ENCODE measurements around the gene AQP6.

Gene AQP6

GRCh38 chr12:50022903-50023302 is 50.2 kb downstream of the AQP6 start:
- POLR2A ChIA-PET (ENCODE audit: low non-redundant PET) = no interaction called here
- CTCF ChIA-PET = interaction anchor here (1.1 kb wide), 1 partner anchor 16 kb away, joined by 3 read pairs; no protein-coding TSS in a partner anchor
- DNase-seq (ENCODE audit: low spot score) = no peak
- no peak for TF ChIP-seq CTCF (conservative IDR thresholded peaks at IDR 0.05; ENCODE audit: low read depth)
- H3K27ac ChIP-seq = no peak overlapping the region

GRCh38 chr12:50024227-50024626 is 51.5 kb downstream of the AQP6 start:
- no peak overlapping the region for H3K27ac ChIP-seq
- no peak for TF ChIP-seq CTCF (conservative IDR thresholded peaks at IDR 0.05; ENCODE audit: low read depth)
- ChIA-PET POLR2A (ENCODE audit: low non-redundant PET) (interaction anchor here (0.6 kb wide), 1 partner anchor 18 kb away, joined by 3 read pairs; no protein-coding TSS in a partner anchor), CTCF (interaction anchor here (0.5 kb wide), 1 partner anchor 10 kb away, joined by 3 read pairs; no protein-coding TSS in a partner anchor)
- no peak for DNase-seq (ENCODE audit: low spot score)

GRCh38 chr12:50024805-50025186 is 52.0 kb downstream of the AQP6 start:
- CTCF ChIA-PET = interaction anchor here (1.3 to 1.5 kb wide), 2 partner anchors 15 to 52 kb away, joined by 6 to 9 read pairs; no protein-coding TSS in a partner anchor

GRCh38 chr12:50025187-50026059 is 52.7 kb downstream of the AQP6 start, which contains the start of gene RACGAP1:
TSS of gene RACGAP1 (minus strand) at chr12:50025494. CDS start at chr12:50016715, 8,779 bp downstream.
- no peak for TF ChIP-seq CTCF (conservative IDR thresholded peaks at IDR 0.05; ENCODE audit: low read depth)
- POLR2A ChIA-PET (ENCODE audit: low non-redundant PET) = interaction anchor here (0.6 to 0.7 kb wide), 2 partner anchors 9 to 1964 kb away, joined by 4 to 5 read pairs; no protein-coding TSS in a partner anchor
- DNase-seq (ENCODE audit: low spot score) = peak; percentile 98
- H3K27ac ChIP-seq = peak within 1 kb of the TSS; percentile 85
- CTCF ChIA-PET = interaction anchor here (1.3 to 1.5 kb wide), 2 partner anchors 14 to 51 kb away, joined by 6 to 9 read pairs; no protein-coding TSS in a partner anchor

More at GRCh38 chr12:50024805-50025186, 52.0 kb downstream of the AQP6 start:
- peak; percentile 39 for DNase-seq (ENCODE audit: low spot score)
- TF ChIP-seq CTCF (conservative IDR thresholded peaks at IDR 0.05; ENCODE audit: low read depth) = no peak
- H3K27ac ChIP-seq = peak overlapping the region; percentile 85
- POLR2A ChIA-PET (ENCODE audit: low non-redundant PET) = interaction anchor here (0.6 to 0.7 kb wide), 2 partner anchors 9 to 17 kb away, joined by 3 to 4 read pairs; no protein-coding TSS in a partner anchor

GRCh38 chr12:50026691-50027090 is 53.9 kb downstream of the AQP6 start:
- CTCF ChIA-PET = no interaction called here
- TF ChIP-seq CTCF (conservative IDR thresholded peaks at IDR 0.05; ENCODE audit: low read depth) = no peak
- POLR2A ChIA-PET (ENCODE audit: low non-redundant PET) = no interaction called here
- DNase-seq (ENCODE audit: low spot score) = no peak
- no peak overlapping the region for H3K27ac ChIP-seq
